HL-60 (cell line): ENCODE measurements around the gene SORBS2.

Experiments
- POLR2AphosphoS5 ChIP-seq: IDR thresholded peaks from 2 replicates; pipeline ENCODE4 v1.6.1; 2012; ENCODE audit warnings: low read depth
- TF ChIP-seq, protein P1 (sequence below): IDR thresholded peaks from one replicate; pipeline ENCODE4 v1.5.1; 2011; ENCODE audit warnings: low read length, control low read depth, inconsistent platforms; ENCODE audit not compliant: insufficient read depth

DNA sequence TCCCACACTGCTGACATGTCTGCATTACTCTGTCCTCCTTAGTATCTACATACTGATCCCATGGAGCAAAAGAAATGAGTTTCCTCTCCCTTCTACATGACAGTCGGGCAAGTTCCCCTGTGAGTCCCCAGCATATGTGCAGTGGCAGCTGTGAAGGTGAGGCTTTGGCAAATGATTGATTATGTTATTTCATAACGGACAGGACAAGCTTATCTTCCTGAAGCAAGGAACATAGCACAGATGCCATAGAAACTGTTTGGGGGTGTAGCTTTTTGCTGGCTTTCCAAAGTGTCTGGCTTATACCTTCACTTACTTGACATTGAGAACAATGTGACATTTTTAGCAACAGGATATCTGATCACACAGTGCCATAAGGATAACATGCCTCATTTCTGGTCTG lies 139.8 kb downstream of the SORBS2 start:
- TF ChIP-seq, protein P1, sequence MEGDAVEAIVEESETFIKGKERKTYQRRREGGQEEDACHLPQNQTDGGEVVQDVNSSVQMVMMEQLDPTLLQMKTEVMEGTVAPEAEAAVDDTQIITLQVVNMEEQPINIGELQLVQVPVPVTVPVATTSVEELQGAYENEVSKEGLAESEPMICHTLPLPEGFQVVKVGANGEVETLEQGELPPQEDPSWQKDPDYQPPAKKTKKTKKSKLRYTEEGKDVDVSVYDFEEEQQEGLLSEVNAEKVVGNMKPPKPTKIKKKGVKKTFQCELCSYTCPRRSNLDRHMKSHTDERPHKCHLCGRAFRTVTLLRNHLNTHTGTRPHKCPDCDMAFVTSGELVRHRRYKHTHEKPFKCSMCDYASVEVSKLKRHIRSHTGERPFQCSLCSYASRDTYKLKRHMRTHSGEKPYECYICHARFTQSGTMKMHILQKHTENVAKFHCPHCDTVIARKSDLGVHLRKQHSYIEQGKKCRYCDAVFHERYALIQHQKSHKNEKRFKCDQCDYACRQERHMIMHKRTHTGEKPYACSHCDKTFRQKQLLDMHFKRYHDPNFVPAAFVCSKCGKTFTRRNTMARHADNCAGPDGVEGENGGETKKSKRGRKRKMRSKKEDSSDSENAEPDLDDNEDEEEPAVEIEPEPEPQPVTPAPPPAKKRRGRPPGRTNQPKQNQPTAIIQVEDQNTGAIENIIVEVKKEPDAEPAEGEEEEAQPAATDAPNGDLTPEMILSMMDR = no peak
- no peak for TF ChIP-seq POLR2AphosphoS5
